ENCODE data around the gene GNB1.

GRCh38 chr1:1804301-1804700 is 86.6 kb downstream of the GNB1 start:
- TF ChIP-seq USF1 (IDR thresholded peaks at IDR 0.05) = no peak
- TF ChIP-seq YY1 (IDR thresholded peaks at IDR 0.05; ENCODE audit: low read depth) = no peak
- TF ChIP-seq FOXM1 (IDR thresholded peaks at IDR 0.05; ENCODE audit: borderline replicate concordance, low read depth) = no peak
- TF ChIP-seq RAD21 (IDR thresholded peaks at IDR 0.05; ENCODE audit: low read depth) = no peak
